HL-60 (cell line): ENCODE results near the gene TUBB2B.

ENCODE experiments used
- DNase-seq, 2 experiments: peaks; one replicate each; pipeline ENCODE4 v3.0.0-alpha.2; 2010 to 2020; ENCODE audit warnings: low read depth in 1 of 2, low spot score in 1 of 2
- H3K27ac ChIP-seq: fragments of 250-450 bp; sonication (Bioruptor Pico); replicated peaks from 2 replicates; pipeline ENCODE4 v1.5.1; 2020; ENCODE audit warnings: mild to moderate bottlenecking, moderate library complexity
- H3K27me3 ChIP-seq: fragments of 250-450 bp; sonication (Bioruptor Pico); 2 replicates; pipeline ENCODE4 v1.5.1; 2021; ENCODE audit warnings: mild to moderate bottlenecking, moderate library complexity; ENCODE audit not compliant: insufficient read depth, poor library complexity, severe bottlenecking
- H3K4me3 ChIP-seq: replicated peaks from 2 replicates; pipeline ENCODE4 v1.5.1; 2011; ENCODE audit warnings: mild to moderate bottlenecking, control low read depth, low read length; ENCODE audit not compliant: insufficient read depth
- GABPA ChIP-seq: IDR thresholded peaks from 2 replicates; pipeline ENCODE4 v1.6.1; 2012; ENCODE audit warnings: low read depth
- POLR2AphosphoS5 ChIP-seq: IDR thresholded peaks from 2 replicates; pipeline ENCODE4 v1.6.1; 2012; ENCODE audit warnings: low read depth
- SPI1 ChIP-seq: IDR thresholded peaks from 2 replicates; pipeline ENCODE4 v1.6.1; 2012; ENCODE audit warnings: low read depth, mild to moderate bottlenecking, borderline replicate concordance
- TF ChIP-seq, protein P1 (sequence below): IDR thresholded peaks from 2 replicates; pipeline ENCODE4 v1.6.1; 2012; ENCODE audit warnings: low read depth; ENCODE audit not compliant: insufficient replicate concordance
- TF ChIP-seq, protein P2 (sequence below): IDR thresholded peaks from one replicate; pipeline ENCODE4 v1.5.1; 2011; ENCODE audit warnings: low read length, control low read depth, inconsistent platforms; ENCODE audit not compliant: insufficient read depth

Gene TUBB2B

DNA sequence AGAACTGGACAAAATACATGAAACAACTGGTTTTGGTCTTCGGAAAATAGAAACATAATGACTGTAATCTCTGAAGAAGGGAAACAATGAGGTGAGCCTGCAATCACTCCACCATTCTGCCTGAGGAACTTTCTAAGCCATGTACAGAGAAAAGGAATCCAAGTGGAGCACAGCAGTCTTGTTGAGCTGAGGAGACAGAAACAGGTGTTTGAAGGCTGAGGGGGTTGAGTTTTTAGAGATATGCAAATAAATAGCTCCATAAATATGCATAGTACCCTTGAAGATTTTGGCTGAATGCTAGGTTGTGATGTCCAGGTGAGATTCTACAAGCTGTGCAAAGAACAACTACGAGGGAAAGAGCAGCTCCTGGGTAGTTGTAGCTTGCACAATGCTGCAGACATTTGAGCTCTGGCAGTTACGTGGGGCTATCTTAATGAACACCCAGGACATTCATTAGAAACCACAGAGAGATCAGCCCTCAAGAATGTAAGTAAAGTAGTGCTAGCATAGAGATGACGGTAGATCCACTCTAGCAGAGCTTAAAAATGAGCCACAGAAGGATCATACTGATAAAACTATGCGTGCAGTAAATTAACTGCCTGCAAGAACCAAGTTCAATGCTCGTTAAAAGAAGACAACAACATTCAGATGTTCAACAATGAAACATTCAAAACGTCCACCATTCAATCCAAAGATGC, 24.3 kb downstream of the TUBB2B start:
- H3K27ac ChIP-seq = no peak overlapping the region
- TF ChIP-seq, protein P1, sequence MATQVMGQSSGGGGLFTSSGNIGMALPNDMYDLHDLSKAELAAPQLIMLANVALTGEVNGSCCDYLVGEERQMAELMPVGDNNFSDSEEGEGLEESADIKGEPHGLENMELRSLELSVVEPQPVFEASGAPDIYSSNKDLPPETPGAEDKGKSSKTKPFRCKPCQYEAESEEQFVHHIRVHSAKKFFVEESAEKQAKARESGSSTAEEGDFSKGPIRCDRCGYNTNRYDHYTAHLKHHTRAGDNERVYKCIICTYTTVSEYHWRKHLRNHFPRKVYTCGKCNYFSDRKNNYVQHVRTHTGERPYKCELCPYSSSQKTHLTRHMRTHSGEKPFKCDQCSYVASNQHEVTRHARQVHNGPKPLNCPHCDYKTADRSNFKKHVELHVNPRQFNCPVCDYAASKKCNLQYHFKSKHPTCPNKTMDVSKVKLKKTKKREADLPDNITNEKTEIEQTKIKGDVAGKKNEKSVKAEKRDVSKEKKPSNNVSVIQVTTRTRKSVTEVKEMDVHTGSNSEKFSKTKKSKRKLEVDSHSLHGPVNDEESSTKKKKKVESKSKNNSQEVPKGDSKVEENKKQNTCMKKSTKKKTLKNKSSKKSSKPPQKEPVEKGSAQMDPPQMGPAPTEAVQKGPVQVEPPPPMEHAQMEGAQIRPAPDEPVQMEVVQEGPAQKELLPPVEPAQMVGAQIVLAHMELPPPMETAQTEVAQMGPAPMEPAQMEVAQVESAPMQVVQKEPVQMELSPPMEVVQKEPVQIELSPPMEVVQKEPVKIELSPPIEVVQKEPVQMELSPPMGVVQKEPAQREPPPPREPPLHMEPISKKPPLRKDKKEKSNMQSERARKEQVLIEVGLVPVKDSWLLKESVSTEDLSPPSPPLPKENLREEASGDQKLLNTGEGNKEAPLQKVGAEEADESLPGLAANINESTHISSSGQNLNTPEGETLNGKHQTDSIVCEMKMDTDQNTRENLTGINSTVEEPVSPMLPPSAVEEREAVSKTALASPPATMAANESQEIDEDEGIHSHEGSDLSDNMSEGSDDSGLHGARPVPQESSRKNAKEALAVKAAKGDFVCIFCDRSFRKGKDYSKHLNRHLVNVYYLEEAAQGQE = no peak
- no peak for TF ChIP-seq GABPA
- TF ChIP-seq POLR2AphosphoS5 = no peak
- TF ChIP-seq, protein P2, sequence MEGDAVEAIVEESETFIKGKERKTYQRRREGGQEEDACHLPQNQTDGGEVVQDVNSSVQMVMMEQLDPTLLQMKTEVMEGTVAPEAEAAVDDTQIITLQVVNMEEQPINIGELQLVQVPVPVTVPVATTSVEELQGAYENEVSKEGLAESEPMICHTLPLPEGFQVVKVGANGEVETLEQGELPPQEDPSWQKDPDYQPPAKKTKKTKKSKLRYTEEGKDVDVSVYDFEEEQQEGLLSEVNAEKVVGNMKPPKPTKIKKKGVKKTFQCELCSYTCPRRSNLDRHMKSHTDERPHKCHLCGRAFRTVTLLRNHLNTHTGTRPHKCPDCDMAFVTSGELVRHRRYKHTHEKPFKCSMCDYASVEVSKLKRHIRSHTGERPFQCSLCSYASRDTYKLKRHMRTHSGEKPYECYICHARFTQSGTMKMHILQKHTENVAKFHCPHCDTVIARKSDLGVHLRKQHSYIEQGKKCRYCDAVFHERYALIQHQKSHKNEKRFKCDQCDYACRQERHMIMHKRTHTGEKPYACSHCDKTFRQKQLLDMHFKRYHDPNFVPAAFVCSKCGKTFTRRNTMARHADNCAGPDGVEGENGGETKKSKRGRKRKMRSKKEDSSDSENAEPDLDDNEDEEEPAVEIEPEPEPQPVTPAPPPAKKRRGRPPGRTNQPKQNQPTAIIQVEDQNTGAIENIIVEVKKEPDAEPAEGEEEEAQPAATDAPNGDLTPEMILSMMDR = no peak
- no peak for TF ChIP-seq SPI1
- H3K27me3 ChIP-seq = peaks cover 8% of the 10 kb centered on the region
- H3K4me3 ChIP-seq = no peak overlapping the region
- no peak for DNase-seq

DNA sequence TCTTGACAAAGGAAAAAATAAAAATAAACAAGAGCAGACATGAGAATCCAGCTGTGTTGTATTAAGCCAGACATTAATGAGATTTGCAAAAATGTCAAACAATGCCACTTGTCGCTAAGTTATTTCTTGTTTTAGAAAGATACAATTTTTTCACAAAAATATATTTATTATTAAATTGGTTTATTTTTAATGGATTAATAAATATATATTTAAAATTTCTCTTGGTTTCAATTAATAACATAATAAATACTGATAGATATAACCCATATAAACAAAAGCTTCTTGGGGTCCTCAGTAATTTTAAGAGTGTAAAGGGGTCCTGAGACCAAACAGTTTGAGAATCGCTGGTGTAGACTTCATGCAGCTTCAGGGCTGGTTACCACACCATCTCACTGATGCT, 26.1 kb downstream of the TUBB2B start:
- DNase-seq = no peak
- H3K4me3 ChIP-seq = no peak overlapping the region
- no peak overlapping the region for H3K27ac ChIP-seq
- no peaks in the 10 kb centered on the region for H3K27me3 ChIP-seq
- no peak for TF ChIP-seq POLR2AphosphoS5
- no peak for TF ChIP-seq SPI1
- no peak for TF ChIP-seq GABPA
- TF ChIP-seq, protein P2 = no peak
- TF ChIP-seq, protein P1 = no peak

DNA sequence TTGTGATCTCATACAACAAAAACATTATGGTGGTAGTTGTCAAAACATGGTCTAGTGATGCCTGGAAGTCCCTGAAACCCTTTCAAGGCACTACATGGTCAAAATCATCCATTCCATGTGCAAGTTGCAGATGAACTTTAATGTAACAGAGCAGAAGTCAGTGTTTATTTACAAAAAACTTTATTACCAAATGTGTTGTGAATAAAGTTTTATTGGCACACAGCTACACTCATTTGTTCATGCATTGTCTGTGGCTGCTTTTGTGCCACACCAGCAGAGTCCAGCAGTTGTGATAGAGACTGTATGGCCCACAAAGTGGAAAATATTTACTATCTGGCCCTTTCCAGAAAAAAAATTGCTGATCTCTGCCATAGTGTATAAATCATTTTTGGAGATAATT, 26.8 kb downstream of the TUBB2B start:
- DNase-seq = no peak
- TF ChIP-seq POLR2AphosphoS5 = no peak
- TF ChIP-seq GABPA = no peak
- TF ChIP-seq, protein P1 = no peak
- no peak for TF ChIP-seq SPI1
- TF ChIP-seq, protein P2 = no peak
- no peak overlapping the region for H3K4me3 ChIP-seq
- no peak overlapping the region for H3K27ac ChIP-seq
- no peaks in the 10 kb centered on the region for H3K27me3 ChIP-seq
